Choroid plexus epithelial cell (primary cell): Measurements from ENCODE around the gene FOXN4.

Experiments used
- DNase-seq: peaks from one replicate; pipeline ENCODE4 v3.0.0-alpha.2; 2010; ENCODE audit warnings: low read depth
- H3K4me3 ChIP-seq: 2 replicates; pipeline ENCODE4 v1.5.1; 2011; ENCODE audit warnings: low read depth, mild to moderate bottlenecking, control low read depth, low read length, moderate library complexity
- TF ChIP-seq, protein P1 (sequence below): conservative IDR thresholded peaks from 2 replicates; pipeline ENCODE4 v1.5.1; 2011; ENCODE audit warnings: low read depth, mild to moderate bottlenecking, control low read depth, inconsistent platforms, low read length, moderate library complexity

Gene FOXN4, protein sequence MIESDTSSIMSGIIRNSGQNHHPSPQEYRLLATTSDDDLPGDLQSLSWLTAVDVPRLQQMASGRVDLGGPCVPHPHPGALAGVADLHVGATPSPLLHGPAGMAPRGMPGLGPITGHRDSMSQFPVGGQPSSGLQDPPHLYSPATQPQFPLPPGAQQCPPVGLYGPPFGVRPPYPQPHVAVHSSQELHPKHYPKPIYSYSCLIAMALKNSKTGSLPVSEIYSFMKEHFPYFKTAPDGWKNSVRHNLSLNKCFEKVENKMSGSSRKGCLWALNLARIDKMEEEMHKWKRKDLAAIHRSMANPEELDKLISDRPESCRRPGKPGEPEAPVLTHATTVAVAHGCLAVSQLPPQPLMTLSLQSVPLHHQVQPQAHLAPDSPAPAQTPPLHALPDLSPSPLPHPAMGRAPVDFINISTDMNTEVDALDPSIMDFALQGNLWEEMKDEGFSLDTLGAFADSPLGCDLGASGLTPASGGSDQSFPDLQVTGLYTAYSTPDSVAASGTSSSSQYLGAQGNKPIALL

DNA sequence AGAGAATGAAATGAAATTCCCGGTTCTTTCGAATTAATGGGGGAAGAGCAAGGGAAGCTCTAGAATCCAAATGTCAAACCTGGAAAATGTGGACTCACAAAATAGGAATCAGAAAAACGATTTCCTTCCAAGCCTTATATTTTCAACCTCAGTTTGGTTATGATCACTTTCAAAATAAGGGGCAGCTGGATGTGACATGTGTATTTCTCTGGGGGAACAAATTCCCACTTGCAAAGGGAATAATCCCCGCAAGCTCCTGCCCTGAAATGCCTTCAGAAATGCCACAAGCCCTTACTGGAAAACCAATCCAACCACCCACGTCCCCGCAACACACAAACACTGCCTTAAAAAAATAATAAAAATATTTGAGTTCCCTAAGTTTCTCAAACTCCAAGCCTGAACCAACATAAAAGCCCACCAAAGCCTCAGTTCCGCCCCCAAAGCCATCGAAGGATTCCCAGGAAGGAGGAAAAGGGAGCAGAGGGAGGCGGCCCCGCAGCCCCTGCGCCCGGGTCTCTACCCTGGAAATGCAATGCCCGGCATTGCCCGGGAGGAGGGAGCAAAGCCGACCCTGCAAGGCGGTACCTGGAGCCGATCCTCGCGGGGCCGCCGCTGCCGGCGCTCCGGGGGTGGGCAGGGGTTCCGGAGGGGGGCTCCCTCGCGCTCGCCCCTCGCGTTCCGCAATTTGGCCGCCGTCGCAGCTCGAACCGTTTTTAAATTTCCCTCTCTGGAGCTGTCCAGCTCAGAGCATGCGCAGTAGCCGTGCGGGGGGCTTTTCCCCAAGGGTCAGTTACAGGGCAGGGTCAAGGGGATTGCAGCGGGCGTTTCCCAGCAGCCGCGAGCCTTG lies at the start of gene FOXN4:
TSS of gene FOXN4 (minus strand) at position 751 of the 847 bp plus-strand sequence. CDS start 963 bp downstream, outside the sequence.
- no peak for DNase-seq
- peak within 1 kb of the TSS; percentile 8 for H3K4me3 ChIP-seq
- TF ChIP-seq, protein P1, sequence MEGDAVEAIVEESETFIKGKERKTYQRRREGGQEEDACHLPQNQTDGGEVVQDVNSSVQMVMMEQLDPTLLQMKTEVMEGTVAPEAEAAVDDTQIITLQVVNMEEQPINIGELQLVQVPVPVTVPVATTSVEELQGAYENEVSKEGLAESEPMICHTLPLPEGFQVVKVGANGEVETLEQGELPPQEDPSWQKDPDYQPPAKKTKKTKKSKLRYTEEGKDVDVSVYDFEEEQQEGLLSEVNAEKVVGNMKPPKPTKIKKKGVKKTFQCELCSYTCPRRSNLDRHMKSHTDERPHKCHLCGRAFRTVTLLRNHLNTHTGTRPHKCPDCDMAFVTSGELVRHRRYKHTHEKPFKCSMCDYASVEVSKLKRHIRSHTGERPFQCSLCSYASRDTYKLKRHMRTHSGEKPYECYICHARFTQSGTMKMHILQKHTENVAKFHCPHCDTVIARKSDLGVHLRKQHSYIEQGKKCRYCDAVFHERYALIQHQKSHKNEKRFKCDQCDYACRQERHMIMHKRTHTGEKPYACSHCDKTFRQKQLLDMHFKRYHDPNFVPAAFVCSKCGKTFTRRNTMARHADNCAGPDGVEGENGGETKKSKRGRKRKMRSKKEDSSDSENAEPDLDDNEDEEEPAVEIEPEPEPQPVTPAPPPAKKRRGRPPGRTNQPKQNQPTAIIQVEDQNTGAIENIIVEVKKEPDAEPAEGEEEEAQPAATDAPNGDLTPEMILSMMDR: no peak

DNA sequence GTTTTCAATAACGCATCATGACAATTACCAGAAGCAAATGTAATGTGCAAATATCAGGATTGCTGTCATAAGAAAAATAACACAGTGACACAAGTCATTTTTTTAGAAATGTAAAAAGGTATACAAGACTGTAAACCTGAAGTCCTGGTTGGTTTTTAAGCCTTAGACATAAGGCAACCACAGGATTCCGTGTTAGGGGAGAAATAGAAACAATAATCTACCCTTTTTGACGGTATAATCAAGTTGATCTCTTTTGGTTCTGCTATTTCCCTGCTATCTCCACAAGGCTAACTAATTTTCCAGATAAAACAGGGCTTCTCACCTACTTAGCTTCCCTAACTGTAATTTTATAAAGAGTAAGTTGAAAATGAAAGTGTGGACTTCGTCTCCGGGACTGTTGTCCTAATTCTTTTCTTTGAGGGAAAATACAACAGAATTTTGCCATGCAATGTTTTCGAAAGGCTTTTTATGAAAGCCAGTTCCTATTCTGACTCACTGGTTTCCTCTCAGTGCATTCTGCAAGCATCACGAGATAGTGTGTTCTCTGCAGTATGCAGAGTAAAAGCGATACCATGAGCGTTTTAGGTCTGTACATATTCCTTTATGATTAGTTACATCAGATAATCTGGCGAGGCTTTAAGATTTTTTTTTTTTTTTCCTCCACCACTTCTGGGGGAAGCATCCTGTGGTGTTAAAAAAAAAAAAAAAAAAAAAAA lies 49.2 kb upstream of the FOXN4 start:
- H3K4me3 ChIP-seq: no peak overlapping the region
- TF ChIP-seq, protein P1: no peak
- peak; percentile 2 for DNase-seq

DNA sequence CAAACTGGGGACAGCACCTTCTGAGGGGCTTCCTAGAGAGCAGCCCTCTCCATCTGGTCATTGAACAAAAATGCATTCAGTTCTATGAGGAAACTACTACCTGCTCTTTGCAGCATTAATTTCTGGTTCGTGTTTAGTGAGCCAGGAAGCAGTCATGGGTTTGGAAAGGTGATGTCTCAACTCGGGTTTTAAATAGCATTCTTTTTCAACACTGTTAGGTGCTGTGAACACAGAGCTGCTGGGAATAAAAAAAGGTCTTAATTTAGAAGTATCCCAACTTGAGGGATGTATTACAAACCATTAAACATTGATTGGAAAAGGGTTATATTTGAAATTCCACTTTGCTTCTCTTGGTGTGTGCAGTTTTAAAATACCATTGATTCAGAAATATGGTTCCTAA lies 47.9 kb upstream of the FOXN4 start:
- DNase-seq: no peak
- TF ChIP-seq, protein P1: no peak
- H3K4me3 ChIP-seq: no peak overlapping the region

DNA sequence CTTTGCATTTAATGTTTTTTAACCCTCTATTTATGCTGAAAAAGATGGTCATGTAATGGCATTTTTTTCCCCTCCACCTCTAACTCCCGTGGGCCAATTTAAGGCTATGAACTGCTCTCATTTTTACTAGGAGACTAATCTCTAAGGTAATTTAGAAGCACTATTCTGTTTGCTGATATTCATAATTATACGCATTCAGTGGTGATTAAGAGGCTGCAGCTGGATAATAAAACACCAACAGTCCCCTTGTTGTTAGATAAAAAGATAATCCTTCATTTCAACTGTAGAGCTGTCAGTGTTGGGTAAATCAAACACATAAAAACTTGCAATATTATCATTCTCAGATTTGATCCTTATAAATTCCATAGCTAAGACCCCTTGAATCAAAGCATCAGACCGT lies 47.5 kb upstream of the FOXN4 start:
- H3K4me3 ChIP-seq: no peak overlapping the region
- TF ChIP-seq, protein P1: no peak

DNA sequence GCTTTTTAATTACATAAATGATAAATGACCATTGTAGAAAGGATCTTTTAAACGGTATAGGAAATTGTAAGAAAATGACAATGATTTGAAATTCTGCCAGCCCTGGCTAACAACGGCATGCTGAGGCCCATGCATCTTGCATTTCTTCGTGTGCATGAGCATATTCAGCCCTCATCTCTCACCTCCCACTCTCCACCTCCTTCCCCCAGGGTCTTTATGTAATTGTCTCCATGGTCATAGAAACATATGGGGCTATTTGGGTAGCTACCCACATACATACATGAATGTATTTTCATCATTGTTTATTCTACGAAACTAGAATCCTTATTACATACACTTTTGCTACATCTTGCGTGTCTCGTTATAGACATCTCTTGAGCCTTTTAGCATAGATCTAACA lies 43.1 kb upstream of the FOXN4 start:
- no peak overlapping the region for H3K4me3 ChIP-seq
- TF ChIP-seq, protein P1: no peak
- no peak for DNase-seq

More for the DNA sequence above, 47.5 kb upstream of the FOXN4 start:
- no peak for DNase-seq

DNA sequence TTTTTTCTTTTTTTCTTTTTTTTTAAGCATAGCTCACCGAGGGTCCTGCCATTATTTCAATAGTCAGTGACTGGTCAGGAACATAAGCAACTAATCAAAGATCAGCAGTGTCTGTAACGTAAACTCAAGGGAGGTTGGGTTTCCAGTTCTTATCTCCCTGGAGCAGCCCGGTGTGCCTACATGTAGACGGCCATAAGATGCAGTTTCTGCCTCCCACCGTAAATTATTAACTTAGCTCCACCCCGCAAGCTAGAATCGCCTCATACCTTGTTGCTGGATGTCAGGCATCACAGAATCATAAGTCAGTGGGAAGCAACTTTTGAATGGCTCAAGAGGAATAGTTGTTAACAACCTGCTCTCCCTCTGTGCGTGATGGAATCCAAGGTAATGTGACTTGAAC lies 38.5 kb upstream of the FOXN4 start, which contains the start of gene MYO1H:
TSS of gene MYO1H (plus strand) at position 312 of the 400 bp plus-strand sequence. CDS start at position 373, 61 bp downstream.
- DNase-seq: no peak
- TF ChIP-seq, protein P1: no peak
- no peak within 1 kb of the TSS for H3K4me3 ChIP-seq
